ENCODE measurements around the gene LCA5. TPM values are rescaled to one million over a fixed set of nuclear protein-coding genes. Genes with fewer than 3 reads are reported as not detected.

LCA5 gene
- total RNA-seq, 4 donors from 2014 or later, result 0.37 to 2.2 (median 1.6) TPM; not detected in 1

DNA sequence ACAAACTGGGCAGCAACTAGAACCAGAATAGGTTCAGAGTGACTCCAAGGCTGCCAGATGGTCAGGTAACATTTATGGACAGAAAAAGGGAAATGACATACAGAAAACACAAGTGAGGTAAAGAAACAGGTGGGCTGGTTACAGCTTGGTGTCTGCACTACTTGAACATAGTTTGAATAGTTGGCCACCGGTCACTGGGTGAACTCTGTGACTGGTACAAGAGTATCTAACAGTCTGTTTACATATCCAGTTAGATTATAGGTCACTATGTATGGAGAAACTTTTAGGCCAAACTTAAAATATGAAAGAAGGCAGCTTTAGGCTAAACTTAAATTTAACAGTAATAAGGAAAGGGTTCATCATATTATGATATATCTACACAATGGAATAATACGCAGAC lies 32.9 kb downstream of the LCA5 start:
- no peaks in the 10 kb centered on the region for H3K27me3 ChIP-seq
- in situ Hi-C loops (cut with MboI; ENCODE audit: low pct_ligation_motif_present in 1 of 4, low pct_unique_long_range_greater_than_20kb in 1 of 4, low sequenced_read_pairs in 3 of 4) (no loop called here), intact Hi-C loops (cut with DNase I; ENCODE audit: low total_unique reads) (no loop called here)
- no peaks in the 10 kb centered on the region for H3K9me3 ChIP-seq
- no peaks in the 10 kb centered on the region for H3K36me3 ChIP-seq
- no peak overlapping the region for H3K4me3 ChIP-seq
- H3K27ac ChIP-seq, result no peak overlapping the region
- no peak for DNase-seq
- H3K4me1 ChIP-seq, result no peaks in the 10 kb centered on the region
- no peak for TF ChIP-seq CTCF (IDR thresholded peaks at IDR 0.05)
- TF ChIP-seq POLR2A (IDR thresholded peaks at IDR 0.05), result no peak
- TF ChIP-seq EP300 (IDR thresholded peaks at IDR 0.05; ENCODE audit: low read depth), result no peak
- no peak for TF ChIP-seq POLR2AphosphoS5 (IDR thresholded peaks at IDR 0.05)
- 90 to 93% methylated on average over 1 to 2 of the region's 2 CpGs for WGBS, 2 donors (ENCODE audit: low coverage in 1 of 2)

DNA sequence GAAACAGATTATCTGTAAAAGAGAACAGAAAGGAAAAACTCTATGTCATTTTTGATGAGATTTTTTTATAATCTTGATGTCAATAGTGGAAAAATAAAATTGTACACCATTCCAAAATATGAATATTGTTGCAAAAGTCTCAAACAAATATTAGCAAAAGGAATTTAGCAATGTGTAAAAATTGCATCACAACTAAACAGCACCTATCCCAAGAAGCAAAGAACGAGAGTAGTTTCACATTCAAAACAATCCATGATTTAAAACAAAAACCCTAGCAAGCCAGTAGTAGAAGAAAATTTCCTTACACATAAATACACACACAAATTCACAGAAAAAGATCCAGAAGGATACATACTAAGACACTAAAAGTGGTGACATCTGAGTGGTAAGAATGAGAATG lies 38.4 kb downstream of the LCA5 start:
- no peak overlapping the region for H3K4me3 ChIP-seq
- no peaks in the 10 kb centered on the region for H3K9me3 ChIP-seq
- DNase-seq, result no peak
- 68 to 73% methylated on average over 1 of the region's 1 CpG for WGBS, 2 donors (ENCODE audit: low coverage in 1 of 2)
- H3K27ac ChIP-seq, result no peak overlapping the region
- in situ Hi-C loops (cut with MboI; ENCODE audit: low pct_ligation_motif_present in 1 of 4, low pct_unique_long_range_greater_than_20kb in 1 of 4, low sequenced_read_pairs in 3 of 4), result no loop called here
- no peaks in the 10 kb centered on the region for H3K4me1 ChIP-seq
- no peak for TF ChIP-seq EP300 (IDR thresholded peaks at IDR 0.05; ENCODE audit: low read depth)
- no peak for TF ChIP-seq POLR2A (IDR thresholded peaks at IDR 0.05)
- no peak for TF ChIP-seq POLR2AphosphoS5 (IDR thresholded peaks at IDR 0.05)
- TF ChIP-seq CTCF (IDR thresholded peaks at IDR 0.05), result no peak
- no peaks in the 10 kb centered on the region for H3K36me3 ChIP-seq
- intact Hi-C loops (cut with DNase I; ENCODE audit: low total_unique reads), result no loop called here
- no peaks in the 10 kb centered on the region for H3K27me3 ChIP-seq

DNA sequence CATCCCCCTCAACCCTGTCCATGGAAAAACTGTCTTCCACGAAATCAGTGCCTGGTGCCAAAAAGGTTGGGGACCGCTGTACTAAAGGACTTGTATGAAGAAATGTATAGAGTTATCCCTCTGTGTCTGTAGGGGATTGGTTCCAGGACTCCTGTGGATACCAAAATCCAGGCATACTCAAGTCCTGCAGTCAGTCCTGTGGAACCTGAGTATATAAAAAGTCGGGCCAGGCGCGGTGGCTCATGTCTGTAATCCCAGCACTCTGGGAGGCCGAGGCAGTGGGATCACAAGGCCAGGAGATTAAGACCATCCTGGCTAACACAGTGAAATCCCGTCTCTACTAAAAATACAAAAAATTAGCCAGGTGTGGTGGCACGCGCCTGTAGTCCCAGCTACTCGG lies 42.0 kb downstream of the LCA5 start:
- DNase-seq, result no peak
- no peak overlapping the region for H3K27ac ChIP-seq
- no peaks in the 10 kb centered on the region for H3K9me3 ChIP-seq
- no peaks in the 10 kb centered on the region for H3K4me1 ChIP-seq
- no peak overlapping the region for H3K4me3 ChIP-seq
- in situ Hi-C loops (cut with MboI; ENCODE audit: low pct_ligation_motif_present in 1 of 4, low pct_unique_long_range_greater_than_20kb in 1 of 4, low sequenced_read_pairs in 3 of 4), result no loop called here
- TF ChIP-seq CTCF (IDR thresholded peaks at IDR 0.05) (no peak), POLR2AphosphoS5 (IDR thresholded peaks at IDR 0.05) (no peak), POLR2A (IDR thresholded peaks at IDR 0.05) (no peak)
- intact Hi-C loops (cut with DNase I; ENCODE audit: low total_unique reads), result no loop called here
- no peaks in the 10 kb centered on the region for H3K36me3 ChIP-seq
- no peaks in the 10 kb centered on the region for H3K27me3 ChIP-seq
- 85% methylated on average over 10 of the region's 10 CpGs; no CpG with 5 or more reads in 1 of the 2 donors for WGBS, 2 donors (ENCODE audit: low coverage in 1 of 2)

GRCh38 chr6:79494841-79495240 lies 42.4 kb downstream of the LCA5 start:
- WGBS, 2 donors (ENCODE audit: low coverage in 1 of 2), result 90 to 93% methylated on average over 2 to 5 of the region's 5 CpGs
- intact Hi-C loops (cut with DNase I; ENCODE audit: low total_unique reads) (no loop called here), in situ Hi-C loops (cut with MboI; ENCODE audit: low pct_ligation_motif_present in 1 of 4, low pct_unique_long_range_greater_than_20kb in 1 of 4, low sequenced_read_pairs in 3 of 4) (no loop called here)
- DNase-seq, result no peak
- Histone ChIP-seq H3K4me1 (no peaks in the 10 kb centered on the region), H3K4me3 (no peak overlapping the region), H3K9me3 (no peaks in the 10 kb centered on the region), H3K27me3 (no peaks in the 10 kb centered on the region), H3K27ac (no peak overlapping the region), H3K36me3 (no peaks in the 10 kb centered on the region)
- no peak for TF ChIP-seq EP300 (IDR thresholded peaks at IDR 0.05; ENCODE audit: low read depth)
- TF ChIP-seq POLR2AphosphoS5 (IDR thresholded peaks at IDR 0.05), result no peak
- no peak for TF ChIP-seq POLR2A (IDR thresholded peaks at IDR 0.05)
- no peak for TF ChIP-seq CTCF (IDR thresholded peaks at IDR 0.05)
